ENCODE results near the gene BEGAIN. TPM values are rescaled to one million over a fixed set of nuclear protein-coding genes. Genes with fewer than 3 reads are reported as not detected.

The BEGAIN gene
- total RNA-seq, 2 experiments from 2014 or later = 0.10 TPM; not detected in 1

GRCh38 chr14:100603341-100604120 lies 16.3 kb upstream of the BEGAIN start:
- ChIA-PET POLR2A (no interaction called here), CTCF (no interaction called here)
- no peak overlapping the region for H3K4me3 Mint-ChIP-seq
- H3K4me1 Mint-ChIP-seq = no peaks in the 10 kb centered on the region
- peaks cover 36% of the 10 kb centered on the region for H3K27me3 Mint-ChIP-seq
- DNase-seq = no peak
- no peak overlapping the region for H3K27ac Mint-ChIP-seq
- H3K36me3 Mint-ChIP-seq (ENCODE audit: low read depth) = peaks cover 8% of the 10 kb centered on the region
- H3K9me3 Mint-ChIP-seq = peaks cover 19% of the 10 kb centered on the region

- Mint-ChIP-seq H3K36me3 (ENCODE audit: low read depth) (peaks cover 8% of the 10 kb centered on the region), H3K4me3 (no peak overlapping the region), H3K9me3 (peaks cover 19% of the 10 kb centered on the region), H3K27me3 (peaks cover 43% of the 10 kb centered on the region), H3K4me1 (no peaks in the 10 kb centered on the region), H3K27ac (no peak overlapping the region)
- ChIA-PET CTCF (interaction anchor here (1.1 kb wide), 1 partner anchor 43 kb away, joined by 3 read pairs; no protein-coding TSS in a partner anchor), POLR2A (no interaction called here)
- DNase-seq = no peak
Measured at GRCh38 chr14:100602621-100603230, 15.5 kb upstream of the BEGAIN start.

GRCh38 chr14:100601914-100602313 lies 14.7 kb upstream of the BEGAIN start:
- H3K27ac Mint-ChIP-seq = no peak overlapping the region
- CTCF ChIA-PET = interaction anchor here (1.1 kb wide), 1 partner anchor 44 kb away, joined by 3 read pairs; no protein-coding TSS in a partner anchor
- no peak for DNase-seq
- no peaks in the 10 kb centered on the region for H3K4me1 Mint-ChIP-seq
- H3K4me3 Mint-ChIP-seq = no peak overlapping the region
- peaks cover 8% of the 10 kb centered on the region for H3K36me3 Mint-ChIP-seq (ENCODE audit: low read depth)
- POLR2A ChIA-PET = no interaction called here
- H3K9me3 Mint-ChIP-seq = peaks cover 19% of the 10 kb centered on the region
- peaks cover 50% of the 10 kb centered on the region for H3K27me3 Mint-ChIP-seq

GRCh38 chr14:100601064-100601463 lies 13.8 kb upstream of the BEGAIN start:
- ChIA-PET POLR2A (no interaction called here), CTCF (interaction anchor here (0.6 kb wide), 1 partner anchor 98 kb away, joined by 3 read pairs; no protein-coding TSS in a partner anchor)
- no peak overlapping the region for H3K27ac Mint-ChIP-seq
- H3K4me3 Mint-ChIP-seq = no peak overlapping the region
- H3K9me3 Mint-ChIP-seq = peaks cover 19% of the 10 kb centered on the region
- no peak for DNase-seq
- peaks cover 48% of the 10 kb centered on the region for H3K27me3 Mint-ChIP-seq
- peaks cover 8% of the 10 kb centered on the region for H3K36me3 Mint-ChIP-seq (ENCODE audit: low read depth)
- H3K4me1 Mint-ChIP-seq = no peaks in the 10 kb centered on the region

- Mint-ChIP-seq H3K36me3 (ENCODE audit: low read depth) (peaks cover 8% of the 10 kb centered on the region), H3K9me3 (peaks cover 19% of the 10 kb centered on the region), H3K4me3 (no peak overlapping the region), H3K27me3 (peaks cover 51% of the 10 kb centered on the region), H3K4me1 (no peaks in the 10 kb centered on the region), H3K27ac (no peak overlapping the region)
- ChIA-PET POLR2A (no interaction called here), CTCF (no interaction called here)
- no peak for DNase-seq
Measured at GRCh38 chr14:100599981-100600380, 12.8 kb upstream of the BEGAIN start.

GRCh38 chr14:100594625-100594951 lies 7.4 kb upstream of the BEGAIN start:
- no peaks in the 10 kb centered on the region for H3K36me3 Mint-ChIP-seq (ENCODE audit: low read depth)
- POLR2A ChIA-PET = no interaction called here
- peaks cover 41% of the 10 kb centered on the region for H3K27me3 Mint-ChIP-seq
- no peak for DNase-seq
- no peaks in the 10 kb centered on the region for H3K4me1 Mint-ChIP-seq
- H3K27ac Mint-ChIP-seq = no peak overlapping the region
- CTCF ChIA-PET = no interaction called here
- no peaks in the 10 kb centered on the region for H3K9me3 Mint-ChIP-seq
- no peak overlapping the region for H3K4me3 Mint-ChIP-seq

- Mint-ChIP-seq H3K27me3 (peaks cover 35% of the 10 kb centered on the region), H3K27ac (no peak overlapping the region), H3K36me3 (ENCODE audit: low read depth) (no peaks in the 10 kb centered on the region), H3K4me1 (no peaks in the 10 kb centered on the region), H3K4me3 (no peak overlapping the region), H3K9me3 (no peaks in the 10 kb centered on the region)
- DNase-seq = no peak
- ChIA-PET CTCF (no interaction called here), POLR2A (no interaction called here)
Measured at GRCh38 chr14:100593751-100594624, 6.8 kb upstream of the BEGAIN start.

- ChIA-PET POLR2A (no interaction called here), CTCF (no interaction called here)
- Mint-ChIP-seq H3K27ac (no peak overlapping the region), H3K36me3 (ENCODE audit: low read depth) (no peaks in the 10 kb centered on the region), H3K27me3 (peaks cover 33% of the 10 kb centered on the region), H3K4me3 (no peak overlapping the region), H3K4me1 (no peaks in the 10 kb centered on the region), H3K9me3 (no peaks in the 10 kb centered on the region)
- DNase-seq = no peak
Measured at GRCh38 chr14:100592972-100593371, 5.8 kb upstream of the BEGAIN start.

GRCh38 chr14:100592461-100592891 lies 5.3 kb upstream of the BEGAIN start:
- Mint-ChIP-seq H3K9me3 (no peaks in the 10 kb centered on the region), H3K4me1 (peaks cover 2% of the 10 kb centered on the region), H3K4me3 (no peak overlapping the region), H3K36me3 (ENCODE audit: low read depth) (no peaks in the 10 kb centered on the region), H3K27me3 (peaks cover 33% of the 10 kb centered on the region), H3K27ac (no peak overlapping the region)
- POLR2A ChIA-PET = no interaction called here
- DNase-seq = no peak
- CTCF ChIA-PET = no interaction called here

GRCh38 chr14:100591453-100592371 lies 4.5 kb upstream of the BEGAIN start:
- ChIA-PET POLR2A (no interaction called here), CTCF (no interaction called here)
- H3K9me3 Mint-ChIP-seq = no peaks in the 10 kb centered on the region
- H3K4me3 Mint-ChIP-seq = no peak overlapping the region
- no peak for DNase-seq
- no peaks in the 10 kb centered on the region for H3K36me3 Mint-ChIP-seq (ENCODE audit: low read depth)
- H3K4me1 Mint-ChIP-seq = peaks cover 3% of the 10 kb centered on the region
- no peak overlapping the region for H3K27ac Mint-ChIP-seq
- peaks cover 28% of the 10 kb centered on the region for H3K27me3 Mint-ChIP-seq

- CTCF ChIA-PET = no interaction called here
Measured at GRCh38 chr14:100590726-100591452, 3.7 kb upstream of the BEGAIN start.

More at GRCh38 chr14:100590726-100591452, 3.7 kb upstream of the BEGAIN start:
- no peaks in the 10 kb centered on the region for H3K36me3 Mint-ChIP-seq (ENCODE audit: low read depth)
- H3K27ac Mint-ChIP-seq = no peak overlapping the region
- no peak for DNase-seq
- H3K4me1 Mint-ChIP-seq = peaks cover 5% of the 10 kb centered on the region
- H3K4me3 Mint-ChIP-seq = no peak overlapping the region
- POLR2A ChIA-PET = no interaction called here
- peaks cover 31% of the 10 kb centered on the region for H3K27me3 Mint-ChIP-seq
- H3K9me3 Mint-ChIP-seq = no peaks in the 10 kb centered on the region
